GM13977 (cell line): ENCODE measurements around the gene ASAP3.
"Not testable (repeated sequence)": the region's sequence is repeated elsewhere in the genome, so short reads cannot be mapped to it uniquely, and the experiment has no call there.

ENCODE experiments used
- DNase-seq: peaks from one replicate; pipeline ENCODE4 v3.0.0; 2012; ENCODE audit warnings: low spot score
- CTCF ChIP-seq: IDR thresholded peaks from 2 replicates; pipeline ENCODE4 v1.5.1; 2012; ENCODE audit warnings: mild to moderate bottlenecking, control low read depth; ENCODE audit not compliant: insufficient read depth; ENCODE audit errors: extremely low read depth, missing control alignments
- in situ Hi-C: fragments of 300-500 bp; cut with MboI; formaldehyde crosslinking; loops from one replicate; pipeline ENCODE4 v1.12.0; 2022; ENCODE audit warnings: low sequenced_read_pairs, low pct_unique_long_range_greater_than_20kb, mixed read lengths, inconsistent platforms; ENCODE audit not compliant: unreplicated experiment

The ASAP3 gene

GRCh38 chr1:23497777-23498439, 13.9 kb upstream of the ASAP3 start:
- no peak for DNase-seq
- TF ChIP-seq CTCF = no peak
- in situ Hi-C loops = no loop called here

GRCh38 chr1:23496490-23497181, 12.7 kb upstream of the ASAP3 start:
- in situ Hi-C loops = no loop called here
- no peak for DNase-seq
- TF ChIP-seq CTCF = no peak

GRCh38 chr1:23494836-23495235, 10.9 kb upstream of the ASAP3 start:
- not testable (repeated sequence) for DNase-seq
- in situ Hi-C loops = loop anchor here (5.0 kb wide), 1 partner anchor 37 kb away; the partner anchor contains the start of gene E2F2

GRCh38 chr1:23492776-23493175, 8.8 kb upstream of the ASAP3 start:
- not testable (repeated sequence) for DNase-seq
- in situ Hi-C loops = loop anchor here (5.0 kb wide), 1 partner anchor 40 kb away; the partner anchor contains the start of gene E2F2

GRCh38 chr1:23492132-23492720, 8.2 kb upstream of the ASAP3 start:
- DNase-seq = no peak
- TF ChIP-seq CTCF = no peak
- in situ Hi-C loops = loop anchor here (5.0 kb wide), 1 partner anchor 40 kb away; the partner anchor contains the start of gene E2F2

- in situ Hi-C loops = loop anchor here (5.0 kb wide), 1 partner anchor 42 kb away; the partner anchor contains the start of gene E2F2
- TF ChIP-seq CTCF = no peak
- DNase-seq = no peak
These were observed 5.9 kb upstream of the ASAP3 start for GRCh38 chr1:23489842-23490241.

GRCh38 chr1:23485002-23485332, 988 bp upstream of the ASAP3 start:
- no peak for TF ChIP-seq CTCF
- in situ Hi-C loops = no loop called here
- DNase-seq = no peak
